ENCODE data around the gene CEBPB. TPM values are rescaled to one million over a fixed set of nuclear protein-coding genes. Genes with fewer than 3 reads are reported as not detected.

Gene CEBPB
- total RNA-seq, 1 experiment from 2014 or later = 109 TPM

Other genes starting within 250 kb of the CEBPB start
- gene SNAI1, start 207.8 kb upstream of the CEBPB start, total RNA-seq (2014; rRNA removed; shearing (Covaris generic)) = 2.2 and 2.3 TPM in 2 replicates
- gene UBE2V1, start 77.7 kb upstream of the CEBPB start, total RNA-seq (2014; rRNA removed; shearing (Covaris generic)) = 95.4 and 105 TPM in 2 replicates
- gene PEDS1, start 37.1 kb upstream of the CEBPB start, total RNA-seq (2014; rRNA removed; shearing (Covaris generic)) = 40.0 and 47.3 TPM in 2 replicates

Measured in NCI-H460 (cell line).